Mesendoderm (in vitro differentiated cells): ENCODE results near the gene KASH5.
"Not testable (repeated sequence)": the region's sequence is repeated elsewhere in the genome, so short reads cannot be mapped to it uniquely, and the experiment has no call there.

Experiments used
- DNase-seq: peaks from one replicate; pipeline ENCODE4 v3.0.0; 2013
- H2AK5ac ChIP-seq: 2 replicates; pipeline ENCODE4 v1.6.1; 2013; ENCODE audit warnings: low read length, inconsistent platforms
- H2BK120ac ChIP-seq: 2 replicates; pipeline ENCODE4 v1.6.1; 2013; ENCODE audit warnings: low read depth, mild to moderate bottlenecking, low read length, moderate library complexity, mixed read lengths
- H2BK15ac ChIP-seq: replicated peaks from 2 replicates; pipeline ENCODE4 v1.6.1; 2013; ENCODE audit warnings: low read depth, mild to moderate bottlenecking, moderate library complexity
- H2BK5ac ChIP-seq: 2 replicates; pipeline ENCODE4 v1.6.1; 2013; ENCODE audit warnings: low read length, inconsistent platforms
- H3K18ac ChIP-seq: 2 replicates; pipeline ENCODE4 v1.6.1; 2013; ENCODE audit warnings: mild to moderate bottlenecking, low read length, mixed read lengths
- H3K23ac ChIP-seq: one replicate; pipeline ENCODE4 v1.6.1; 2013; ENCODE audit warnings: low read length
- H3K27ac ChIP-seq: 2 replicates; pipeline ENCODE4 v1.5.1; 2013; ENCODE audit warnings: low read depth, mild to moderate bottlenecking, inconsistent platforms, low read length, moderate library complexity
- H3K27me3 ChIP-seq: 2 replicates; pipeline ENCODE4 v1.6.1; 2013; ENCODE audit warnings: low read length, control low read depth, mild to moderate bottlenecking, inconsistent platforms; ENCODE audit not compliant: insufficient read depth, poor library complexity
- H3K36me3 ChIP-seq: 2 replicates; pipeline ENCODE4 v1.6.1; 2013; ENCODE audit warnings: low read length, inconsistent platforms; ENCODE audit not compliant: control insufficient read depth, insufficient read depth
- H3K4ac ChIP-seq: one replicate; pipeline ENCODE4 v1.6.1; 2013; ENCODE audit warnings: low read depth, mild to moderate bottlenecking, low read length, moderate library complexity
- H3K4me1 ChIP-seq: 2 replicates; pipeline ENCODE4 v1.6.1; 2013; ENCODE audit warnings: low read depth, low read length, inconsistent platforms; ENCODE audit not compliant: control insufficient read depth
- H3K4me2 ChIP-seq: 2 replicates; pipeline ENCODE4 v1.6.1; 2013; ENCODE audit warnings: low read length
- H3K4me3 ChIP-seq: 2 replicates; pipeline ENCODE4 v1.5.1; 2013; ENCODE audit warnings: mild to moderate bottlenecking, low read length
- H3K56ac ChIP-seq: one replicate; pipeline ENCODE4 v1.6.1; 2013; ENCODE audit warnings: low read length
- H3K79me1 ChIP-seq: 2 replicates; pipeline ENCODE4 v1.6.1; 2013; ENCODE audit warnings: low read length, inconsistent platforms
- H3K79me2 ChIP-seq: 2 replicates; pipeline ENCODE4 v1.6.1; 2013; ENCODE audit warnings: mild to moderate bottlenecking, low read length; ENCODE audit not compliant: control insufficient read depth, insufficient read depth
- H3K9ac ChIP-seq: 2 replicates; pipeline ENCODE4 v1.6.1; 2013; ENCODE audit warnings: low read length, inconsistent platforms
- H4K5ac ChIP-seq: one replicate; pipeline ENCODE4 v1.6.1; 2013; ENCODE audit warnings: low read length
- H4K8ac ChIP-seq: one replicate; pipeline ENCODE4 v1.6.1; 2013; ENCODE audit warnings: low read depth, mild to moderate bottlenecking, control low read depth, low read length, moderate library complexity
- WGBS: extraction: QIAGEN DNeasy Blood & Tissue Kit; methylation state at CpG from one replicate; pipeline ENCODE4 v1.1.7; 2013; ENCODE audit warnings: low lambda C conversion rate, missing lambda C conversion rate; ENCODE audit not compliant: insufficient coverage; ENCODE audit errors: extremely low coverage; 5-methylcytosine and 5-hydroxymethylcytosine counted together

KASH5 gene

DNA sequence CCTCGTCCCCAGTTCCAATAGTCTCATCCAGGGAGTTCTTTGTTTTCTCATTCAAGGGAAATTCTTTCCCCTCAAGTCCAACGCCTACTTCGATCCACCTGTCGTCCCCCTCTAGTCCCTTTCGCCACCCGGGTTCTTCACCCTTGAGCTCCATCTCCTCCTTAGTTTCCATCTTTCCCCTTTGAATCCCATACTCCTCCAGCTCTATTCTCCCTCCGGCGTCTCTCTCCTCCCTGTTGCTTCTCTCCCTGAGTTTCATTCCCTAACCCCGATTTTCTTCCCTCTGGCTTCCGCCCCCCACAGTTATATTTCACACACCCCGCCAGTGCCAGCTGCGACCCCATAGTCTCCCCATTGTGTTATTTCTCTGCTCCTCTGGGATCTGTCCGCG, 53.9 kb downstream of the KASH5 start:
- H3K23ac ChIP-seq: no peak overlapping the region
- H3K79me2 ChIP-seq: no peaks in the 10 kb centered on the region
- no peak overlapping the region for H3K4me3 ChIP-seq
- WGBS: no CpG with 5 or more reads among the region's 14 CpGs
- no peak overlapping the region for H3K4ac ChIP-seq
- H3K56ac ChIP-seq: no peak overlapping the region
- no peak overlapping the region for H3K18ac ChIP-seq
- H2BK15ac ChIP-seq: no peak overlapping the region
- H3K4me2 ChIP-seq: no peak overlapping the region
- no peak overlapping the region for H2BK5ac ChIP-seq
- H4K8ac ChIP-seq: no peak overlapping the region
- no peak for DNase-seq
- H2BK120ac ChIP-seq: no peak overlapping the region
- H2AK5ac ChIP-seq: no peak overlapping the region
- no peak overlapping the region for H4K5ac ChIP-seq
- H3K4me1 ChIP-seq: peaks cover 2% of the 10 kb centered on the region
- peaks cover 34% of the 10 kb centered on the region for H3K27me3 ChIP-seq
- no peak overlapping the region for H3K9ac ChIP-seq
- H3K79me1 ChIP-seq: no peaks in the 10 kb centered on the region
- H3K27ac ChIP-seq: no peak overlapping the region
- peaks cover 3% of the 10 kb centered on the region for H3K36me3 ChIP-seq

DNA sequence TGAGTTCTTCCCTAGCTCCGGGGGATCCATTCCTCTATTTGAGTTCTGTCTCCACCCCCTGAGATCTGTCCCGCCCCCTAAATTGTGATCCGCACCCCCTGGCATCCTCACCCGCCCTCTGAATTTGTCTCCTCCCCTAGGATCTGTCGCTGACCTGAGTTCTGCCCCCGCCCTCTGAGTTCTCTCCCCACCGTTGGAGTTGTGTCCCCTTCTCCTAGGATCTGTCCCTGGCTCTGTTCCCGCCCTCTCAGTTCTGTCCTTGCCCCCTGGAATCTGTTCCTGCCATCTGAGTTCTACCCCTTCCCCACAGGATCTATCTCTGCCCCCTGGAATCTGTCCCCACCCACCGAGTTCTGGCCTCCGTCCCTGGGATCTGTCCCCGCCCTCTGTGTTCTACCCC, 54.3 kb downstream of the KASH5 start:
- Histone ChIP-seq H3K23ac (no peak overlapping the region), H3K4ac (no peak overlapping the region), H3K18ac (no peak overlapping the region), H3K27ac (no peak overlapping the region), H3K79me1 (no peaks in the 10 kb centered on the region), H2BK15ac (no peak overlapping the region), H3K4me2 (peak overlapping the region; percentile 35), H2BK120ac (no peak overlapping the region), H3K79me2 (no peaks in the 10 kb centered on the region), H2AK5ac (no peak overlapping the region), H2BK5ac (no peak overlapping the region), H3K4me3 (no peak overlapping the region), H3K9ac (no peak overlapping the region), H3K27me3 (peaks cover 33% of the 10 kb centered on the region), H3K56ac (peak overlapping the region; percentile 18), H4K8ac (no peak overlapping the region), H3K36me3 (peaks cover 3% of the 10 kb centered on the region), H4K5ac (no peak overlapping the region), H3K4me1 (peaks cover 2% of the 10 kb centered on the region)
- no peak for DNase-seq
- whole genome bisulfite sequencing: no CpG with 5 or more reads among the region's 11 CpGs

DNA sequence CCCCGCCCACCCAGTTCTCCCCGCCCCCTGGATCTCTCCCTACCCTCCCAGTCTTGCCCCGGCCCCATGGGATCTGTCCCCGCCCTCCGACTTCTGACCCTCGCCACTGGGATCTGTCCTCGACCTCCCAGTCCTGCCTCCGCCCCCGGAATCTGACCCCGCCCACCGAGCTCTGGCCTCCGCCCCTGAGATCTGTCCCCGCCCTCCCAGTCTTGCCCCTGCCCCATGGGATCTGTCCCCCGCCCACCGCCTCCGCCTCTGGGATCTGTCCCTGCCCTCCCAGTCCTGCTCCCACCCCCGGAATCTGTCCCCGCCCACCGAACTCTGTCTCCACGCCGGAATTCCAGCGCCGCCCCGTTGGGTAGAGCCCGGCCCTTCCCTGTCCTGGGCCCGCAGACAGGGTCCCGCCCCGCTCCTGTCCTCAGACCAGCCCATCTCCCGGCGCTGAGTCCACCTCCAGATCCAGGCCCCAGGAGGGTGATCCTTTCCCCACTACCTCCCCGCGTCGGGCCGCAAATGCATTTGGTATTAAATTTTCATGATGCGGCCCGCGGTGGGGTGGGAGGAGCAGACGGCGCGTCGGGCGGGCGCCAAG, 54.8 kb downstream of the KASH5 start:
- WGBS: no CpG with 5 or more reads among the region's 43 CpGs
- DNase-seq: peak; percentile 98
- peak overlapping the region; percentile 98 for H3K4me2 ChIP-seq
- no peak overlapping the region for H3K23ac ChIP-seq
- peak overlapping the region; percentile 24 for H3K18ac ChIP-seq
- H2AK5ac ChIP-seq: no peak overlapping the region
- H2BK15ac ChIP-seq: no peak overlapping the region
- no peaks in the 10 kb centered on the region for H3K79me2 ChIP-seq
- no peak overlapping the region for H3K4ac ChIP-seq
- H3K27me3 ChIP-seq: peaks cover 33% of the 10 kb centered on the region
- no peak overlapping the region for H2BK120ac ChIP-seq
- H4K5ac ChIP-seq: no peak overlapping the region
- peak overlapping the region; percentile 72 for H3K27ac ChIP-seq
- peak overlapping the region; percentile 59 for H2BK5ac ChIP-seq
- peak overlapping the region; percentile 98 for H3K56ac ChIP-seq
- H3K9ac ChIP-seq: peak overlapping the region; percentile 92
- no peaks in the 10 kb centered on the region for H3K79me1 ChIP-seq
- H4K8ac ChIP-seq: no peak overlapping the region
- peaks cover 2% of the 10 kb centered on the region for H3K4me1 ChIP-seq
- peak overlapping the region; percentile 12 for H3K4me3 ChIP-seq
- H3K36me3 ChIP-seq: peaks cover 3% of the 10 kb centered on the region

DNA sequence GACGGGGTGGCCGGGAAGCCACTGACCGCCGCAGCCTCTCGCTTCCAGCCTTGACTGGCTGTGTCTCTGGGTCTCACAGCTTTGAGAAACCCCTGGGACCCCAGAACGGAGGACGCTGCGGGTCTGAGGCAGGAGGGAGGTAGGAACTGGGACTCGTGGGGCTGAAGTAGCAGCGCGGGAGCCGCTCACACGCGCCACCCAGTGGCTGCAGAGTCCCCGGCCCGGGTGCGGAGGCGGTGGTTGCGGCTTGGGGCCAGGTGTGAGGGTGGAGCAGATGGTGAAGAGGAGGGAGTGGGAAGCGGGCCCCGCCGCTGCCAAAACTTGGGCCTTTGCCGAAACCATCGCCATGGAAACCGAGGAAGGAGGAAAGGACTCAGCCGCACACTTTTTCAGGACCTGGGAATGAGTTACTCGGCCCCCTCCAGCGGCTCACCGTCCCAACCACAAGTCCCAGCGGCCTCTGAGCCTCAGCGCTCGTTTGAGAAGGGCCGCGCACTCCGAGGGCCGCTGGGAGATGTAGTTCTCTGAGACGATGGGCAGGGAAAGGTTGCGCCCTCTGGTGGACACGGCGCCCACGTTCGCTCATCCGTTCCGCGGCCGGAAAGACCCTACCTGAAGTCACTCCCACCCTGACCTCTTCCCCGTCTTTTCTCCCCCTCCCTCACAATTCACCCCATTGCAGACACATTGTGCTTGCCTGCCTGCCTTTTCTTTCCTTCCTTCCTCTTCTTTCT, 55.5 kb downstream of the KASH5 start:
- peak; percentile 98 for DNase-seq
- no CpG with 5 or more reads among the region's 47 CpGs for WGBS

DNA sequence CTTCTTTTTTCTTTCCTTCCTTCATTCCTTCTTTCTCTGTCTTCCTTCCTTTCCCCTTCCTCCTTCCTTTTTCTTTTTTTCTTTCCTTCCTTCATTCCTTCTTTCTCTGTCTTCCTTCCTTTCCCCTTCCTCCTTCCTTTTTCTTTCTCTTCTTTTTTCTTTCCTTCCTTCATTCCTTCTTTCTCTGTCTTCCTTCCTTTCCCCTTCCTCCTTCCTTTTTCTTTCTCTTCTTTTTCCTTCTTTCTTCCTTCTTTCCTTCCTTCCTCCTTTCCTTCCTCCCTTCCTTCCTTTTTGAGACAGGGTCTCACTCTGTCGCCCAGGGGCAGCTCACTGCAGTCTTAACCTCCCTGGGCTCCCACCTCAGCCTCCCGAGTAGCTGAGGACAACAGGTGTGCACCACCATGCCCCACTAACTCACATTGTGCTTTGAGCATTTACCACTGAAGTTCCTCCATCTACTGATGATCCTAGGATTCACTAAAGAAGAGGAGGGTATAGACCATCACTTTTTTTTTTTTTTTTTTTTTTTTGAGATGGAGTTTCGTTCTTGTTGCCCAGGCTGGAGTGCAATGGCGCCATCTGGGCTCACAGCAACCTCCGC, 56.2 kb downstream of the KASH5 start:
- H3K79me1 ChIP-seq, H3K4me2 ChIP-seq, H3K23ac ChIP-seq, DNase-seq, H2BK120ac ChIP-seq, H2BK5ac ChIP-seq, H3K4ac ChIP-seq, H3K18ac ChIP-seq, H3K36me3 ChIP-seq, H2BK15ac ChIP-seq, H3K9ac ChIP-seq, H2AK5ac ChIP-seq, H3K4me3 ChIP-seq, H4K8ac ChIP-seq, H3K79me2 ChIP-seq, H3K27ac ChIP-seq, H4K5ac ChIP-seq, H3K4me1 ChIP-seq: not testable (repeated sequence)
- Histone ChIP-seq H3K27me3 (peaks cover 23% of the 10 kb centered on the region), H3K56ac (peak overlapping the region; percentile 34)
- WGBS: no CpG with 5 or more reads among the region's 5 CpGs

More for the DNA sequence above, 55.5 kb downstream of the KASH5 start:
- Histone ChIP-seq H4K8ac (no peak overlapping the region), H2AK5ac (no peak overlapping the region), H2BK120ac (no peak overlapping the region), H3K9ac (peak overlapping the region; percentile 92), H2BK5ac (peak overlapping the region; percentile 59), H3K23ac (no peak overlapping the region), H3K18ac (peak overlapping the region; percentile 24), H3K56ac (peak overlapping the region; percentile 98), H3K79me1 (peaks cover 2% of the 10 kb centered on the region), H3K27ac (peak overlapping the region; percentile 72), H3K4me3 (peak overlapping the region; percentile 44), H2BK15ac (no peak overlapping the region), H3K36me3 (peaks cover 3% of the 10 kb centered on the region), H3K79me2 (no peaks in the 10 kb centered on the region), H3K4me2 (peak overlapping the region; percentile 98), H3K4me1 (peaks cover 2% of the 10 kb centered on the region), H3K27me3 (peaks cover 26% of the 10 kb centered on the region), H4K5ac (no peak overlapping the region), H3K4ac (no peak overlapping the region)
